Stimulated activated naive B cell treated with anti-CD40 and anti-IgM and Interleukin-4, amounts not matched to agents 10 μg/mL and 1 μg/mL and 100 μg/mL, for 72 hours (primary cell): Measurements from ENCODE around the gene FHAD1.
A peak's percentile ranks its signal among the peaks of the same experiment; 100 is the strongest.
"Not testable (repeated sequence)": the region's sequence is repeated elsewhere in the genome, so short reads cannot be mapped to it uniquely, and the experiment has no call there.

Experiments used
- ATAC-seq, 2 donors: fragments of 150-1000 bp; cut with Tn5 transposase; replicated peaks; 2 replicates each; pipeline ENCODE4 v1.10.0; 2021; ENCODE audit warnings: moderate library complexity in 1 of 2
- DNase-seq: peaks from one replicate; pipeline ENCODE4 v3.0.0; 2021
- H3K27ac Mint-ChIP-seq: one replicate; pipeline ENCODE4 v1.8.0; 2022; ENCODE audit warnings: mild to moderate bottlenecking, mixed read lengths
- H3K27me3 Mint-ChIP-seq, 2 donors: one replicate each; pipeline ENCODE4 v1.8.0; 2022; ENCODE audit warnings: mixed read lengths in 2 of 2
- H3K36me3 Mint-ChIP-seq, 2 donors: one replicate each; pipeline ENCODE4 v1.8.0; 2022; ENCODE audit warnings: mixed read lengths in 2 of 2, mild to moderate bottlenecking in 1 of 2
- H3K4me1 Mint-ChIP-seq, 2 donors: one replicate each; pipeline ENCODE4 v1.8.0; 2022; ENCODE audit warnings: mixed read lengths in 2 of 2, mild to moderate bottlenecking in 1 of 2
- H3K4me3 Mint-ChIP-seq, 2 donors: one replicate each; pipeline ENCODE4 v1.8.0; 2022; ENCODE audit warnings: mild to moderate bottlenecking in 2 of 2, mixed read lengths in 2 of 2, moderate library complexity in 1 of 2
- H3K9me3 Mint-ChIP-seq, 2 donors: one replicate each; pipeline ENCODE4 v1.8.0; 2022; ENCODE audit warnings: mixed read lengths in 2 of 2, mild to moderate bottlenecking in 1 of 2

FHAD1 gene

GRCh38 chr1:15427280-15427666 lies 180.2 kb downstream of the FHAD1 start:
- H3K4me1 Mint-ChIP-seq, result peaks cover 0 to 5% of the 10 kb centered on the region in 2 donors

GRCh38 chr1:15428252-15428651 lies 181.2 kb downstream of the FHAD1 start:
- not testable (repeated sequence) for H3K4me3 Mint-ChIP-seq, H3K27me3 Mint-ChIP-seq, H3K9me3 Mint-ChIP-seq, H3K4me1 Mint-ChIP-seq, ATAC-seq, DNase-seq
- H3K27ac Mint-ChIP-seq, result peak overlapping the region; percentile 42
- H3K36me3 Mint-ChIP-seq, result peaks cover 14 to 33% of the 10 kb centered on the region in 2 donors

More at GRCh38 chr1:15427280-15427666, 180.2 kb downstream of the FHAD1 start:
- no peak overlapping the region for H3K27ac Mint-ChIP-seq
- peaks cover 14 to 30% of the 10 kb centered on the region in 2 donors for H3K36me3 Mint-ChIP-seq
- no peak overlapping the region for H3K4me3 Mint-ChIP-seq
- no peaks in the 10 kb centered on the region for H3K27me3 Mint-ChIP-seq
- DNase-seq, result no peak
- H3K9me3 Mint-ChIP-seq, result no peaks in the 10 kb centered on the region
- ATAC-seq, result no peak

GRCh38 chr1:15428815-15429435 lies 181.9 kb downstream of the FHAD1 start:
- no peak overlapping the region for H3K4me3 Mint-ChIP-seq
- no peak for ATAC-seq
- H3K9me3 Mint-ChIP-seq, result no peaks in the 10 kb centered on the region

GRCh38 chr1:15429701-15430149 lies 182.7 kb downstream of the FHAD1 start:
- Mint-ChIP-seq H3K27me3 (no peaks in the 10 kb centered on the region), H3K4me3 (no peak overlapping the region), H3K36me3 (peaks cover 14 to 27% of the 10 kb centered on the region in 2 donors), H3K27ac (no peak overlapping the region), H3K9me3 (no peaks in the 10 kb centered on the region), H3K4me1 (peaks cover 0 to 3% of the 10 kb centered on the region in 2 donors)
- ATAC-seq, result no peak
- DNase-seq, result no peak

More at GRCh38 chr1:15428815-15429435, 181.9 kb downstream of the FHAD1 start:
- no peak overlapping the region for H3K27ac Mint-ChIP-seq
- peaks cover 0 to 5% of the 10 kb centered on the region in 2 donors for H3K4me1 Mint-ChIP-seq
- DNase-seq, result no peak
- peaks cover 14 to 33% of the 10 kb centered on the region in 2 donors for H3K36me3 Mint-ChIP-seq
- no peaks in the 10 kb centered on the region for H3K27me3 Mint-ChIP-seq

GRCh38 chr1:15430787-15431570 lies 184.0 kb downstream of the FHAD1 start:
- peaks cover 13 to 25% of the 10 kb centered on the region in 2 donors for H3K36me3 Mint-ChIP-seq
- peak; percentile 44 for DNase-seq

GRCh38 chr1:15431571-15431948 lies 184.5 kb downstream of the FHAD1 start:
- no peaks in the 10 kb centered on the region for H3K9me3 Mint-ChIP-seq
- peak in 1 of 2 donors; percentile 3 for ATAC-seq
- H3K27ac Mint-ChIP-seq, result peak overlapping the region; percentile 31
- DNase-seq, result no peak
- H3K4me1 Mint-ChIP-seq, result no peaks in the 10 kb centered on the region
- no peak overlapping the region for H3K4me3 Mint-ChIP-seq
- H3K36me3 Mint-ChIP-seq, result peaks cover 7 to 20% of the 10 kb centered on the region in 2 donors
- H3K27me3 Mint-ChIP-seq, result no peaks in the 10 kb centered on the region

More at GRCh38 chr1:15430787-15431570, 184.0 kb downstream of the FHAD1 start:
- Mint-ChIP-seq H3K27ac (no peak overlapping the region), H3K4me3 (no peak overlapping the region), H3K27me3 (no peaks in the 10 kb centered on the region), H3K4me1 (peaks cover 0 to 3% of the 10 kb centered on the region in 2 donors), H3K9me3 (no peaks in the 10 kb centered on the region)
- peak; percentile 81 to 85 for ATAC-seq

GRCh38 chr1:15432324-15432723 lies 185.3 kb downstream of the FHAD1 start:
- no peaks in the 10 kb centered on the region for H3K9me3 Mint-ChIP-seq
- H3K27me3 Mint-ChIP-seq, result no peaks in the 10 kb centered on the region
- H3K27ac Mint-ChIP-seq, result no peak overlapping the region
- no peaks in the 10 kb centered on the region for H3K4me1 Mint-ChIP-seq
- no peak overlapping the region for H3K4me3 Mint-ChIP-seq
- H3K36me3 Mint-ChIP-seq, result peaks cover 7 to 14% of the 10 kb centered on the region in 2 donors
- ATAC-seq (no peak), DNase-seq (no peak)

- Mint-ChIP-seq H3K4me3 (no peak overlapping the region), H3K27me3 (no peaks in the 10 kb centered on the region), H3K36me3 (peaks cover 1 to 5% of the 10 kb centered on the region in 2 donors), H3K4me1 (no peaks in the 10 kb centered on the region), H3K27ac (peak overlapping the region; percentile 20), H3K9me3 (no peaks in the 10 kb centered on the region)
- no peak for ATAC-seq
- DNase-seq, result no peak
Measured at GRCh38 chr1:15433471-15433870, 186.4 kb downstream of the FHAD1 start.

GRCh38 chr1:15434739-15435138 lies 187.7 kb downstream of the FHAD1 start:
- not testable (repeated sequence) for H3K4me1 Mint-ChIP-seq, H3K27me3 Mint-ChIP-seq, ATAC-seq, DNase-seq, H3K9me3 Mint-ChIP-seq, H3K4me3 Mint-ChIP-seq, H3K36me3 Mint-ChIP-seq, H3K27ac Mint-ChIP-seq

- Mint-ChIP-seq H3K4me3 (no peak overlapping the region), H3K27ac (no peak overlapping the region), H3K27me3 (no peaks in the 10 kb centered on the region), H3K4me1 (no peaks in the 10 kb centered on the region), H3K9me3 (no peaks in the 10 kb centered on the region), H3K36me3 (peaks cover 0 to 3% of the 10 kb centered on the region in 2 donors)
- ATAC-seq (no peak), DNase-seq (no peak)
Measured at GRCh38 chr1:15435239-15436077, 188.4 kb downstream of the FHAD1 start.

GRCh38 chr1:15436881-15437442 lies 189.9 kb downstream of the FHAD1 start:
- Mint-ChIP-seq H3K4me3 (no peak overlapping the region), H3K27me3 (peaks cover 0 to 7% of the 10 kb centered on the region in 2 donors)
- no peak for ATAC-seq

GRCh38 chr1:15439325-15439724 lies 192.3 kb downstream of the FHAD1 start:
- ATAC-seq (no peak), DNase-seq (no peak)
- H3K36me3 Mint-ChIP-seq, result no peaks in the 10 kb centered on the region
- no peaks in the 10 kb centered on the region for H3K4me1 Mint-ChIP-seq
- peaks cover 0 to 26% of the 10 kb centered on the region in 2 donors for H3K27me3 Mint-ChIP-seq
- H3K9me3 Mint-ChIP-seq, result no peaks in the 10 kb centered on the region
- H3K27ac Mint-ChIP-seq, result no peak overlapping the region
- no peak overlapping the region for H3K4me3 Mint-ChIP-seq

More at GRCh38 chr1:15436881-15437442, 189.9 kb downstream of the FHAD1 start:
- no peak overlapping the region for H3K27ac Mint-ChIP-seq
- no peaks in the 10 kb centered on the region for H3K4me1 Mint-ChIP-seq
- peaks cover 0 to 3% of the 10 kb centered on the region in 2 donors for H3K36me3 Mint-ChIP-seq
- no peak for DNase-seq
- H3K9me3 Mint-ChIP-seq, result no peaks in the 10 kb centered on the region

- no peak for DNase-seq
- peaks cover 5 to 37% of the 10 kb centered on the region in 2 donors for H3K27me3 Mint-ChIP-seq
- no peak for ATAC-seq
- H3K4me3 Mint-ChIP-seq, result no peak overlapping the region
- peaks cover 0 to 2% of the 10 kb centered on the region in 2 donors for H3K4me1 Mint-ChIP-seq
- H3K27ac Mint-ChIP-seq, result no peak overlapping the region
- H3K9me3 Mint-ChIP-seq, result no peaks in the 10 kb centered on the region
- no peaks in the 10 kb centered on the region for H3K36me3 Mint-ChIP-seq
Measured at GRCh38 chr1:15440357-15440756, 193.3 kb downstream of the FHAD1 start.

- Mint-ChIP-seq H3K27ac (no peak overlapping the region), H3K36me3 (no peaks in the 10 kb centered on the region), H3K27me3 (peaks cover 13 to 45% of the 10 kb centered on the region in 2 donors), H3K4me1 (peaks cover 0 to 5% of the 10 kb centered on the region in 2 donors), H3K9me3 (no peaks in the 10 kb centered on the region), H3K4me3 (no peak overlapping the region)
- DNase-seq (no peak), ATAC-seq (no peak)
Measured at GRCh38 chr1:15441247-15441646, 194.2 kb downstream of the FHAD1 start.
